ENCODE results near the gene ZNF408.
A peak's percentile ranks its signal among the peaks of the same experiment; 100 is the strongest.

The ZNF408 gene

GRCh38 chr11:46727952-46728658 is 27.3 kb downstream of the ZNF408 start:
- DNase-seq (ENCODE audit: low spot score): no peak

- no peak for DNase-seq (ENCODE audit: low spot score)
Measured at GRCh38 chr11:46728659-46729040, 27.8 kb downstream of the ZNF408 start.

- no peak for DNase-seq (ENCODE audit: low spot score)
Measured at GRCh38 chr11:46729110-46730027, 28.5 kb downstream of the ZNF408 start.

GRCh38 chr11:46731545-46731944 is 30.7 kb downstream of the ZNF408 start:
- DNase-seq (ENCODE audit: low spot score): no peak

- no peak for DNase-seq (ENCODE audit: low spot score)
Measured at GRCh38 chr11:46733234-46733633, 32.4 kb downstream of the ZNF408 start.

- DNase-seq (ENCODE audit: low spot score): no peak
Measured at GRCh38 chr11:46736146-46736545, 35.3 kb downstream of the ZNF408 start.

- no peak for DNase-seq (ENCODE audit: low spot score)
Measured at GRCh38 chr11:46736615-46737014, 35.8 kb downstream of the ZNF408 start.

GRCh38 chr11:46737699-46738098 is 36.9 kb downstream of the ZNF408 start:
- DNase-seq (ENCODE audit: low spot score): no peak

- peak; percentile 25 for DNase-seq (ENCODE audit: low spot score)
Measured at GRCh38 chr11:46738887-46739286, 38.1 kb downstream of the ZNF408 start.

GRCh38 chr11:46741600-46742484 is 41.0 kb downstream of the ZNF408 start:
- no peak for DNase-seq (ENCODE audit: low spot score)

GRCh38 chr11:46743043-46743442 is 42.2 kb downstream of the ZNF408 start:
- DNase-seq (ENCODE audit: low spot score): no peak

GRCh38 chr11:46743693-46744339 is 43.0 kb downstream of the ZNF408 start:
- DNase-seq (ENCODE audit: low spot score): no peak

- DNase-seq (ENCODE audit: low spot score): no peak
Measured at GRCh38 chr11:46745328-46745727, 44.5 kb downstream of the ZNF408 start.

GRCh38 chr11:46745995-46746394 is 45.2 kb downstream of the ZNF408 start:
- no peak for DNase-seq (ENCODE audit: low spot score)

- no peak for DNase-seq (ENCODE audit: low spot score)
Measured at GRCh38 chr11:46747150-46747549, 46.3 kb downstream of the ZNF408 start.

Measured in iPS-NIHi11 (cell line).